Measurements from ENCODE around the gene TUBGCP2. TPM values are rescaled to one million over a fixed set of nuclear protein-coding genes. Genes with fewer than 3 reads are reported as not detected.

The TUBGCP2 gene
- total and polyA plus RNA-seq, 2 of the 13 experiments (the other 11 are each of a cell fraction or from before 2014, with no cell fraction given), result 21.3 to 34.5 TPM

DNA sequence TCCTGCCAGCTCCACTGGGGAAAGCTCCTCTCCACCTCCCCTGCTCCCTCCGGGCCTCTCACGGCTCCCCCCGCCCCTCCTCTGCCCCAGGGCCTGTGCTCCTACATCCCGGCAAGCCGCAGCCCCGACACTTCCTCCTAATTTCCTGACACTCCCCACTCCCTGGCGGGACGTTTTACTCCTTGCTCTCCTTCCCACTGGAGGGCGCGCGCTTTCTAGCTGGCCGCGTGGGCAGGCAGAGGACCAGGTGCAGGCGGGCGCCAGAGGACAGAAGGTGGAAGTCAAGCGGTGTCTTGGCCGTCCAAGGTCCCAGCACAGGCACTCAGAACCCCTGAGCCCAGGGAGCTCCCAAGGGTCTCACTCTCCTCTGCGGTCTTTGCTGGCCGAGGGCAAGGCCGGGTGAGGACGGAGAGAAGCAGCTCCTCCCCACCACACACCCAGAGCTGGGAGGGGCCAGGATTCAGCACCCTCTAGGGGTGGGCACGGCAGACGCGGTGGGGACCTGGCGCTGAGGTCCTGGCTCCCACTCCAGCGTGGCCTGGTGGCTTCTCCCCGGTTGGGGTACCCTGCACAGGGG, 51.1 kb downstream of the TUBGCP2 start (continued):
- TF ChIP-seq STAG1 (CRISPR knock-in tag; IDR thresholded peaks at IDR 0.05) (peak; percentile 51), NCOA1 (CRISPR knock-in tag; IDR thresholded peaks at IDR 0.05) (no peak), ZNF496 (CRISPR knock-in tag; IDR thresholded peaks at IDR 0.05; ENCODE audit: insufficient replicate concordance) (no peak), ZNF333 (CRISPR knock-in tag; IDR thresholded peaks at IDR 0.05; ENCODE audit: borderline replicate concordance) (no peak), UBTF (CRISPR knock-in tag; IDR thresholded peaks at IDR 0.05) (0 out of 2 replicates have a peak, but pooled peaks have one; percentile 27), DNMT1 (CRISPR knock-in tag; IDR thresholded peaks at IDR 0.05) (no peak), ZNF563 (CRISPR knock-in tag; IDR thresholded peaks at IDR 0.05) (no peak), KDM1A (CRISPR knock-in tag; IDR thresholded peaks at IDR 0.05) (no peak), ZSCAN25 (CRISPR knock-in tag; IDR thresholded peaks at IDR 0.05) (peak; percentile 68), ZNF44 (CRISPR knock-in tag; IDR thresholded peaks at IDR 0.05) (no peak), MYC (CRISPR knock-in tag; IDR thresholded peaks at IDR 0.05; ENCODE audit: borderline replicate concordance) (peak; percentile 47; the same call in 1 of the 2 replicates), MAF1 (CRISPR knock-in tag; IDR thresholded peaks at IDR 0.05; ENCODE audit: borderline replicate concordance) (no peak), ZNF274 (CRISPR knock-in tag; IDR thresholded peaks at IDR 0.05) (0 out of 2 replicates have a peak, but pooled peaks have one; percentile 42), PATZ1 (CRISPR knock-in tag; IDR thresholded peaks at IDR 0.05) (0 out of 2 replicates have a peak, but pooled peaks have one; percentile 43), SOX6 (IDR thresholded peaks at IDR 0.05) (no peak), SOX6 (CRISPR knock-in tag; IDR thresholded peaks at IDR 0.05) (0 out of 2 replicates have a peak, but pooled peaks have one; percentile 13)
- TF ChIP-seq, protein P1, sequence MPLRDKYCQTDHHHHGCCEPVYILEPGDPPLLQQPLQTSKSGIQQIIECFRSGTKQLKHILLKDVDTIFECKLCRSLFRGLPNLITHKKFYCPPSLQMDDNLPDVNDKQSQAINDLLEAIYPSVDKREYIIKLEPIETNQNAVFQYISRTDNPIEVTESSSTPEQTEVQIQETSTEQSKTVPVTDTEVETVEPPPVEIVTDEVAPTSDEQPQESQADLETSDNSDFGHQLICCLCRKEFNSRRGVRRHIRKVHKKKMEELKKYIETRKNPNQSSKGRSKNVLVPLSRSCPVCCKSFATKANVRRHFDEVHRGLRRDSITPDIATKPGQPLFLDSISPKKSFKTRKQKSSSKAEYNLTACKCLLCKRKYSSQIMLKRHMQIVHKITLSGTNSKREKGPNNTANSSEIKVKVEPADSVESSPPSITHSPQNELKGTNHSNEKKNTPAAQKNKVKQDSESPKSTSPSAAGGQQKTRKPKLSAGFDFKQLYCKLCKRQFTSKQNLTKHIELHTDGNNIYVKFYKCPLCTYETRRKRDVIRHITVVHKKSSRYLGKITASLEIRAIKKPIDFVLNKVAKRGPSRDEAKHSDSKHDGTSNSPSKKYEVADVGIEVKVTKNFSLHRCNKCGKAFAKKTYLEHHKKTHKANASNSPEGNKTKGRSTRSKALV (CRISPR knock-in tag; IDR thresholded peaks at IDR 0.05), result 0 out of 2 replicates have a peak, but pooled peaks have one; percentile 25
- TF ChIP-seq, protein P2, sequence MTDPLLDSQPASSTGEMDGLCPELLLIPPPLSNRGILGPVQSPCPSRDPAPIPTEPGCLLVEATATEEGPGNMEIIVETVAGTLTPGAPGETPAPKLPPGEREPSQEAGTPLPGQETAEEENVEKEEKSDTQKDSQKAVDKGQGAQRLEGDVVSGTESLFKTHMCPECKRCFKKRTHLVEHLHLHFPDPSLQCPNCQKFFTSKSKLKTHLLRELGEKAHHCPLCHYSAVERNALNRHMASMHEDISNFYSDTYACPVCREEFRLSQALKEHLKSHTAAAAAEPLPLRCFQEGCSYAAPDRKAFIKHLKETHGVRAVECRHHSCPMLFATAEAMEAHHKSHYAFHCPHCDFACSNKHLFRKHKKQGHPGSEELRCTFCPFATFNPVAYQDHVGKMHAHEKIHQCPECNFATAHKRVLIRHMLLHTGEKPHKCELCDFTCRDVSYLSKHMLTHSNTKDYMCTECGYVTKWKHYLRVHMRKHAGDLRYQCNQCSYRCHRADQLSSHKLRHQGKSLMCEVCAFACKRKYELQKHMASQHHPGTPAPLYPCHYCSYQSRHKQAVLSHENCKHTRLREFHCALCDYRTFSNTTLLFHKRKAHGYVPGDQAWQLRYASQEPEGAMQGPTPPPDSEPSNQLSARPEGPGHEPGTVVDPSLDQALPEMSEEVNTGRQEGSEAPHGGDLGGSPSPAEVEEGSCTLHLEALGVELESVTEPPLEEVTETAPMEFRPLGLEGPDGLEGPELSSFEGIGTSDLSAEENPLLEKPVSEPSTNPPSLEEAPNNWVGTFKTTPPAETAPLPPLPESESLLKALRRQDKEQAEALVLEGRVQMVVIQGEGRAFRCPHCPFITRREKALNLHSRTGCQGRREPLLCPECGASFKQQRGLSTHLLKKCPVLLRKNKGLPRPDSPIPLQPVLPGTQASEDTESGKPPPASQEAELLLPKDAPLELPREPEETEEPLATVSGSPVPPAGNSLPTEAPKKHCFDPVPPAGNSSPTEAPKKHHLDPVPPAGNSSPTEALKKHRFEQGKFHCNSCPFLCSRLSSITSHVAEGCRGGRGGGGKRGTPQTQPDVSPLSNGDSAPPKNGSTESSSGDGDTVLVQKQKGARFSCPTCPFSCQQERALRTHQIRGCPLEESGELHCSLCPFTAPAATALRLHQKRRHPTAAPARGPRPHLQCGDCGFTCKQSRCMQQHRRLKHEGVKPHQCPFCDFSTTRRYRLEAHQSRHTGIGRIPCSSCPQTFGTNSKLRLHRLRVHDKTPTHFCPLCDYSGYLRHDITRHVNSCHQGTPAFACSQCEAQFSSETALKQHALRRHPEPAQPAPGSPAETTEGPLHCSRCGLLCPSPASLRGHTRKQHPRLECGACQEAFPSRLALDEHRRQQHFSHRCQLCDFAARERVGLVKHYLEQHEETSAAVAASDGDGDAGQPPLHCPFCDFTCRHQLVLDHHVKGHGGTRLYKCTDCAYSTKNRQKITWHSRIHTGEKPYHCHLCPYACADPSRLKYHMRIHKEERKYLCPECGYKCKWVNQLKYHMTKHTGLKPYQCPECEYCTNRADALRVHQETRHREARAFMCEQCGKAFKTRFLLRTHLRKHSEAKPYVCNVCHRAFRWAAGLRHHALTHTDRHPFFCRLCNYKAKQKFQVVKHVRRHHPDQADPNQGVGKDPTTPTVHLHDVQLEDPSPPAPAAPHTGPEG (CRISPR knock-in tag; IDR thresholded peaks at IDR 0.05), result no peak
